ENCODE measurements around the gene SLC6A16.
"Not testable (repeated sequence)": the region's sequence is repeated elsewhere in the genome, so short reads cannot be mapped to it uniquely, and the experiment has no call there.

Gene SLC6A16

DNA sequence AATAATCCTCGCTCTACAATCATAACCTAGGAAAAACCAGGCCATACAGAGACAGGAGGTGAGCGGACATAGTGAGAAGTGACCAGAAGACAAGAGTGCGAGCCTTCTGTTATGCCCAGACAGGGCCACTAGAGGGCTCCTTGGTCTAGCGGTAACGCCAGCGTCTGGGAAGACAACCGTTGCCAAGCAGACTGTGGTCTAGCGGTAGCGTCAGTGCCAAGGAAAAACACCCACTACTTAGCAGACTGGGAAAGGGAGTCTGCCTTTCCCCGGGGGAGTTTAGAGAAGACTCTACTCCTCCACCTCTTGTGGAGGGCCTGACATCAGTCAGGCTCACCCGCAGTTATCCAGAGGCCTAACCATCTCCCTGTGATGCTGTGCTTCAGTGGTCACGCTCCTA is 58.6 kb downstream of the SLC6A16 start:
- H2AK5ac ChIP-seq (ENCODE audit: low read length, severe bottlenecking); H3K27me3 ChIP-seq (ENCODE audit: control insufficient read depth in 1 of 2, insufficient read depth in 1 of 2, low read length in 2 of 2); H4K91ac ChIP-seq (ENCODE audit: low read length); H3K23ac ChIP-seq (ENCODE audit: low read length in 2 of 2); H3K4me1 ChIP-seq (ENCODE audit: control insufficient read depth, insufficient read depth, low read depth, low read length); H3K79me1 ChIP-seq (replicated peaks; ENCODE audit: low read length, poor library complexity, severe bottlenecking); H2BK15ac ChIP-seq (ENCODE audit: low read depth, poor library complexity, severe bottlenecking); H3K9ac ChIP-seq (ENCODE audit: low read length); H3K4me2 ChIP-seq (ENCODE audit: low read length, poor library complexity, severe bottlenecking); H3K36me3 ChIP-seq (ENCODE audit: control insufficient read depth in 1 of 2, insufficient read depth in 2 of 2, low read depth in 1 of 2, low read length in 2 of 2); H3K18ac ChIP-seq (ENCODE audit: low read depth in 1 of 2, low read length in 2 of 2); H3K4me3 ChIP-seq (ENCODE audit: insufficient read depth in 1 of 2, low read depth in 1 of 2, low read length in 2 of 2); H2BK120ac ChIP-seq (ENCODE audit: low read depth, low read length); H2AFZ ChIP-seq (ENCODE audit: low read depth, low read length); H3K4ac ChIP-seq (ENCODE audit: low read depth in 1 of 2, low read length in 2 of 2); H4K8ac ChIP-seq (ENCODE audit: low read length); H3K27ac ChIP-seq (ENCODE audit: low read length, poor library complexity, severe bottlenecking); H3K14ac ChIP-seq (ENCODE audit: low read length in 2 of 2); H2BK12ac ChIP-seq (ENCODE audit: low read length in 2 of 2); H2BK5ac ChIP-seq (ENCODE audit: low read depth, low read length, poor library complexity, severe bottlenecking): not testable (repeated sequence)
- H3K9me3 ChIP-seq (ENCODE audit: control insufficient read depth, low read length): peaks cover 11% of the 10 kb centered on the region
- 33% methylated on average over 12 of the region's 12 CpGs for WGBS
- DNase-seq: peak; percentile 50

GRCh38 chr19:49264258-49264657 is 60.7 kb downstream of the SLC6A16 start:
- H3K4me2 ChIP-seq (ENCODE audit: low read length, poor library complexity, severe bottlenecking): no peak overlapping the region
- H3K27ac ChIP-seq (ENCODE audit: low read length, poor library complexity, severe bottlenecking): no peak overlapping the region
- no peak for DNase-seq
- no peaks in the 10 kb centered on the region for H3K79me1 ChIP-seq (replicated peaks; ENCODE audit: low read length, poor library complexity, severe bottlenecking)
- no peaks in the 10 kb centered on the region for H3K27me3 ChIP-seq (ENCODE audit: control insufficient read depth in 1 of 2, insufficient read depth in 1 of 2, low read length in 2 of 2)
- no peak overlapping the region for H4K8ac ChIP-seq (ENCODE audit: low read length)
- H3K14ac ChIP-seq (ENCODE audit: low read length in 2 of 2): no peak overlapping the region
- no peak overlapping the region for H3K9ac ChIP-seq (ENCODE audit: low read length)
- no peak overlapping the region for H2BK5ac ChIP-seq (ENCODE audit: low read depth, low read length, poor library complexity, severe bottlenecking)
- no peak overlapping the region for H4K91ac ChIP-seq (ENCODE audit: low read length)
- no peak overlapping the region for H3K4me3 ChIP-seq (ENCODE audit: insufficient read depth in 1 of 2, low read depth in 1 of 2, low read length in 2 of 2)
- no peak overlapping the region for H3K23ac ChIP-seq (ENCODE audit: low read length in 2 of 2)
- no peaks in the 10 kb centered on the region for H3K36me3 ChIP-seq (ENCODE audit: control insufficient read depth in 1 of 2, insufficient read depth in 2 of 2, low read depth in 1 of 2, low read length in 2 of 2)
- H2BK15ac ChIP-seq (ENCODE audit: low read depth, poor library complexity, severe bottlenecking): no peak overlapping the region
- no peak overlapping the region for H2BK12ac ChIP-seq (ENCODE audit: low read length in 2 of 2)
- no peak overlapping the region for H2BK120ac ChIP-seq (ENCODE audit: low read depth, low read length)
- no peak overlapping the region for H3K18ac ChIP-seq (ENCODE audit: low read depth in 1 of 2, low read length in 2 of 2)
- H2AFZ ChIP-seq (ENCODE audit: low read depth, low read length): no peak overlapping the region
- H2AK5ac ChIP-seq (ENCODE audit: low read length, severe bottlenecking): no peak overlapping the region
- 85% methylated on average over 10 of the region's 10 CpGs for WGBS
- H3K4ac ChIP-seq (ENCODE audit: low read depth in 1 of 2, low read length in 2 of 2): no peak overlapping the region
- H3K9me3 ChIP-seq (ENCODE audit: control insufficient read depth, low read length): peaks cover 26% of the 10 kb centered on the region
- no peaks in the 10 kb centered on the region for H3K4me1 ChIP-seq (ENCODE audit: control insufficient read depth, insufficient read depth, low read depth, low read length)

DNA sequence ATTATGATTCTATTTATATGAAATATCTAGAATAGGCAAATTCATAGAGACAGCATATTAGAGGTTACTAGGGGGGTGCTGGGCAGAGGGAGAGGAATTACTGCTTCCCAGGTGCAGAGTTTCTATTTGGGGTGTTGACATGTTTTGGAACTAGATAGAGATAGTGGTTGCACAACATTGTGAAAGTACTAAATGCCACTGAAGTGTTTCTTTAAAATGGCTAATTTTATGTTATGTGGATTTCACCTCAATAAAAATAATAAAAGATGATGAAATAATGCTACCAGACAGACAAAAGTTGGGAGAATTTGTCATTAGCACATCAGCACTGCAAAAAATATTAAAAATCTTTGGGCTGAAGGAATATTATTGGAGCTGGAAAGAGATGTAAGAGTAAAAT is 63.4 kb downstream of the SLC6A16 start:
- H3K27me3 ChIP-seq (ENCODE audit: control insufficient read depth in 1 of 2, insufficient read depth in 1 of 2, low read length in 2 of 2): no peaks in the 10 kb centered on the region
- H4K8ac ChIP-seq (ENCODE audit: low read length): no peak overlapping the region
- H3K4ac ChIP-seq (ENCODE audit: low read depth in 1 of 2, low read length in 2 of 2): no peak overlapping the region
- H3K14ac ChIP-seq (ENCODE audit: low read length in 2 of 2): no peak overlapping the region
- H3K27ac ChIP-seq (ENCODE audit: low read length, poor library complexity, severe bottlenecking): no peak overlapping the region
- H2AFZ ChIP-seq (ENCODE audit: low read depth, low read length): no peak overlapping the region
- H2BK12ac ChIP-seq (ENCODE audit: low read length in 2 of 2): no peak overlapping the region
- H3K9me3 ChIP-seq (ENCODE audit: control insufficient read depth, low read length): peaks cover 39% of the 10 kb centered on the region
- H3K18ac ChIP-seq (ENCODE audit: low read depth in 1 of 2, low read length in 2 of 2): no peak overlapping the region
- no peak overlapping the region for H3K4me3 ChIP-seq (ENCODE audit: insufficient read depth in 1 of 2, low read depth in 1 of 2, low read length in 2 of 2)
- no peaks in the 10 kb centered on the region for H3K4me1 ChIP-seq (ENCODE audit: control insufficient read depth, insufficient read depth, low read depth, low read length)
- no peak overlapping the region for H3K9ac ChIP-seq (ENCODE audit: low read length)
- no peak for DNase-seq
- H2BK120ac ChIP-seq (ENCODE audit: low read depth, low read length): no peak overlapping the region
- H2BK5ac ChIP-seq (ENCODE audit: low read depth, low read length, poor library complexity, severe bottlenecking): no peak overlapping the region
- H3K4me2 ChIP-seq (ENCODE audit: low read length, poor library complexity, severe bottlenecking): no peak overlapping the region
- H2BK15ac ChIP-seq (ENCODE audit: low read depth, poor library complexity, severe bottlenecking): no peak overlapping the region
- no peaks in the 10 kb centered on the region for H3K79me1 ChIP-seq (replicated peaks; ENCODE audit: low read length, poor library complexity, severe bottlenecking)
- H3K36me3 ChIP-seq (ENCODE audit: control insufficient read depth in 1 of 2, insufficient read depth in 2 of 2, low read depth in 1 of 2, low read length in 2 of 2): no peaks in the 10 kb centered on the region
- no peak overlapping the region for H2AK5ac ChIP-seq (ENCODE audit: low read length, severe bottlenecking)
- H3K23ac ChIP-seq (ENCODE audit: low read length in 2 of 2): no peak overlapping the region
- H4K91ac ChIP-seq (ENCODE audit: low read length): no peak overlapping the region

DNA sequence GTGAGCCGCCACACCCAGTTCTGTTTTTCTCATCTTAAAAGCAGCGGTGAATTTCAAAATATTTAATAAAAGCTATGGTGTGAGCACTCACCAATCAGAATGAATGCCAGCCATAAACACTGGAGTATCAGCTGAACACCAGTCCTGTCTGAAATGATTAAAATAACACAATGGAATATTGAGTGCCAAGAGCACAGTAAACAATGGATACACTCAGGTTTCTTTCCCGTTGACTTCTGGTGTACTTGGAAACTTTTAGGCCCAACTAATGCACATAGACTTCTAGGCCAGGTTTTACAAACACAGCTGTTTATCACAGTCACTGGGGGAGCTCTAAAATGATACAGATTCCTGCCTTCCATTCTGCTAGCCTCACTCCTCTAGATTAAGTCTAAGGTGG is 68.3 kb downstream of the SLC6A16 start:
- no peak overlapping the region for H2BK120ac ChIP-seq (ENCODE audit: low read depth, low read length)
- no peaks in the 10 kb centered on the region for H3K79me1 ChIP-seq (replicated peaks; ENCODE audit: low read length, poor library complexity, severe bottlenecking)
- H4K8ac ChIP-seq (ENCODE audit: low read length): no peak overlapping the region
- H2BK12ac ChIP-seq (ENCODE audit: low read length in 2 of 2): no peak overlapping the region
- peaks cover 33% of the 10 kb centered on the region for H3K9me3 ChIP-seq (ENCODE audit: control insufficient read depth, low read length)
- H3K4me1 ChIP-seq (ENCODE audit: control insufficient read depth, insufficient read depth, low read depth, low read length): no peaks in the 10 kb centered on the region
- no peak overlapping the region for H3K4me3 ChIP-seq (ENCODE audit: insufficient read depth in 1 of 2, low read depth in 1 of 2, low read length in 2 of 2)
- 68% methylated on average over 1 of the region's 3 CpGs for WGBS
- no peak overlapping the region for H3K14ac ChIP-seq (ENCODE audit: low read length in 2 of 2)
- no peak overlapping the region for H2BK15ac ChIP-seq (ENCODE audit: low read depth, poor library complexity, severe bottlenecking)
- no peak overlapping the region for H2AFZ ChIP-seq (ENCODE audit: low read depth, low read length)
- H3K18ac ChIP-seq (ENCODE audit: low read depth in 1 of 2, low read length in 2 of 2): no peak overlapping the region
- H3K27me3 ChIP-seq (ENCODE audit: control insufficient read depth in 1 of 2, insufficient read depth in 1 of 2, low read length in 2 of 2): no peaks in the 10 kb centered on the region
- no peak overlapping the region for H2AK5ac ChIP-seq (ENCODE audit: low read length, severe bottlenecking)
- no peaks in the 10 kb centered on the region for H3K36me3 ChIP-seq (ENCODE audit: control insufficient read depth in 1 of 2, insufficient read depth in 2 of 2, low read depth in 1 of 2, low read length in 2 of 2)
- no peak overlapping the region for H2BK5ac ChIP-seq (ENCODE audit: low read depth, low read length, poor library complexity, severe bottlenecking)
- DNase-seq: no peak
- no peak overlapping the region for H3K4me2 ChIP-seq (ENCODE audit: low read length, poor library complexity, severe bottlenecking)
- H3K4ac ChIP-seq (ENCODE audit: low read depth in 1 of 2, low read length in 2 of 2): no peak overlapping the region
- no peak overlapping the region for H3K23ac ChIP-seq (ENCODE audit: low read length in 2 of 2)
- H3K27ac ChIP-seq (ENCODE audit: low read length, poor library complexity, severe bottlenecking): no peak overlapping the region
- no peak overlapping the region for H4K91ac ChIP-seq (ENCODE audit: low read length)
- no peak overlapping the region for H3K9ac ChIP-seq (ENCODE audit: low read length)
